Measurements from ENCODE around the gene CLIP3.
"Not testable (repeated sequence)": the region's sequence is repeated elsewhere in the genome, so short reads cannot be mapped to it uniquely, and the experiment has no call there.

Gene CLIP3

GRCh38 chr19:36032251-36033104 lies at the start of gene CLIP3:
CLIP3 (minus strand) TSS chr19:36032873; CDS start chr19:36032357, 516 bp downstream.
- DNase-seq = peak; percentile 83

- no peak for DNase-seq
Observed at GRCh38 chr19:36081894-36082293, 49.2 kb upstream of the CLIP3 start.

- no peak for DNase-seq
Observed at GRCh38 chr19:36081385-36081784, 48.7 kb upstream of the CLIP3 start.

GRCh38 chr19:36079389-36079945 lies 46.8 kb upstream of the CLIP3 start:
- no peak for DNase-seq

- DNase-seq = no peak
Observed at GRCh38 chr19:36073121-36073876, 40.6 kb upstream of the CLIP3 start.

- no peak for DNase-seq
Observed at GRCh38 chr19:36072081-36072480, 39.4 kb upstream of the CLIP3 start.

DNA sequence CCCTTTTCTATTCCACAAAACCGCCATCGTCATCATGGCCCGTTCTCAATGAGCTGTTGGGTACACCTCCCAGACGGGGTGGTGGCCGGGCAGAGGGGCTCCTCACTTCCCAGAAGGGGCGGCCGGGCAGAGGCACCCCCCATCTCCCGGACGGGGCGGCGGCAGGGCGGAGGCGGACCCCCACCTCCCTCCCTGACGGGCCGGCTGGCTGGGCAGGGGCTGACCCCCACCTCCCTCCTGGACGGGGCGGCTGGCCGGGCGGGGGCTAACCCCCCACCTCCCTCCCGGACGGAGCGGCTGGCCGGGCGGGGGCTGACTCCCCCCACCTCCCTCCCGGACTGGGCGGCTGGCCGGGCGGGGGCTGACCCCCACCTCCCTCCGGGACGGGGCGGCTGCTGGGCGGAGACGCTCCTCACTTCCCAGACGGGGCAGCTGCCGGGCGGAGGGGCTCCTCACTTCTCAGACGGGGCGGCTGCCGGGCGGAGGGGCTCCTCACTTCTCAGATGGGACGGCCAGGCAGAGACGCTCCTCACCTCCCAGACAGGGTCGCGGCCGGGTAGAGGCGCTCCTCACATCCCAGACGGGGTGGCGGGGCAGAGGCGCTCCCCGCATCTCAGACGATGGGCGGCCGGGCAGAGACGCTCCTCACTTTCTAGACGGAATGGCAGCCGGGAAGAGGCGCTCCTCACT lies 36.3 kb upstream of the CLIP3 start:
- DNase-seq = not testable (repeated sequence)

DNA sequence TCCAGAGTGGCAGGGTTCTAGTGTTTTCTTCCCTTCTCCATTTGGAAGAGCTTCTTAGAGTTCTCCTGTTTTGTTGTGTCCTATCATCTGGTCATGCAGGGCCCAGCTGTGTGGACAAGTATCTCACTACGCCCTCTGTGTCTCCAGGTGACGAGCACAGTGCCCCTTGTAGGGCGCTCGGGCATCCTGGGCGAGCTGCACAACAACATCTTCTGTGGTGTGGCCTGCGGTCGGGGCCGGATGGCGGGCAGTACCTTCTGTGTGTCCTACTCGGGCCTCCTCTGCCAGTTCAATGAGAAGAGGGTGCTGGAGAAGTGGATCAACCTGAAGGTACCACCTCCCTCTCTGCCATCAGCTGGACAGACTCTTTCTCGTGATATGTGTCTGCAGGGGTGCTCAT lies 35.0 kb upstream of the CLIP3 start:
- DNase-seq = no peak

- DNase-seq = no peak
Observed at GRCh38 chr19:36064826-36065225, 32.2 kb upstream of the CLIP3 start.

DNA sequence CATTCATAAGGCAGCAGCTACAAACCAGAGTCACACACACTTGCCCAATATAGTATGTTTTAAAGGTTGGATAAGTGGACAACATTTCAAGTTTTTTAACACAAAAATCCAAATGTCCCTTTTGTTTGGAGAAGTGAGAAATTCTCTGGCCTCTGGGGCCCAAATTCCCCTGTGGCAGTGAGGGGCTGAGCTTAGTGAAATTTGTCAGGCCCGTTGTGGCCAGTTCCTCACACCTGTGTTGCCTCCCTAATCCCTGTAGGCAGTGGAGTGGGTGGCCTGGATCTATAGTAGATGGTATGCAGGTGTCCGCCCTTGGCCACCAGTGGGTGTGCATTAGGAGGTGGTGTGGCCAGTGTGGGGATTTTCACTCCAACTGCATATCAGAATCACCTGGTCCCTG lies 28.7 kb upstream of the CLIP3 start:
- no peak for DNase-seq

GRCh38 chr19:36060430-36060829 lies 27.8 kb upstream of the CLIP3 start:
- peak; percentile 67 for DNase-seq

DNA sequence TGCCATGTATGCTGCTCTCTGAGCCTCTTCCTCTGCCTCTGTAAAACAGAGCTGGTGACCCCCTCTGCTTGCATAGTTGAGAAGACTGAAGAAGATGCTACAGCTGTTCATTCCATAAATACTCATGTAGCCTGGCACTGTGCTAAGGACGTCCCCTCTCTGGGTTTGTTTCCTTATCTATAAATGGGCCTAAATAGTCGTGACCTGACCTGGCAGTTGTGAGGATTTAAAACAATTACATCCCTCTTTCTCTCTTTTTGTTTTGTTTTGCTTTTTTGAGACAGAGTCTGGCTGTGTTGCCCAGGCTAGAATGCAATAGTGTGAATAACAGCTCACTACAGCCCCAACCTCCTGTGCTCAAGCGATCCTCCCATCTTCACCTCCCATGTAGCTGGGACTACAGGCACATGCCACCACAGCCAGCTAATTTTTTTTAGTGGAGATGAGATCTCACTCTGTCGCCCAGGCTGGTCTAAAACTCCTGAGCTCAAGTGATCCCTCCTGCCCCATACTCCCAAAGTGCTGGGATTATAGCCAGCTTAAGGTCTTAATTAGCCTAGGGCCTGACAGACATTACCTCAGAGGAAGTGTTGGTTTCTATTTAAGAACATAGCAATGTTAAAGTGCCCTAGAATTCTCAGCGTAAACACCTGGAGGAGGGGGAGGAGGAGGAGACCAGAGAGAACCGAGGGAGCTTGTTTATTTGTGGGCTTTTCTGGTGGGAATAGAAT lies 26.7 kb upstream of the CLIP3 start:
- no peak for DNase-seq

DNA sequence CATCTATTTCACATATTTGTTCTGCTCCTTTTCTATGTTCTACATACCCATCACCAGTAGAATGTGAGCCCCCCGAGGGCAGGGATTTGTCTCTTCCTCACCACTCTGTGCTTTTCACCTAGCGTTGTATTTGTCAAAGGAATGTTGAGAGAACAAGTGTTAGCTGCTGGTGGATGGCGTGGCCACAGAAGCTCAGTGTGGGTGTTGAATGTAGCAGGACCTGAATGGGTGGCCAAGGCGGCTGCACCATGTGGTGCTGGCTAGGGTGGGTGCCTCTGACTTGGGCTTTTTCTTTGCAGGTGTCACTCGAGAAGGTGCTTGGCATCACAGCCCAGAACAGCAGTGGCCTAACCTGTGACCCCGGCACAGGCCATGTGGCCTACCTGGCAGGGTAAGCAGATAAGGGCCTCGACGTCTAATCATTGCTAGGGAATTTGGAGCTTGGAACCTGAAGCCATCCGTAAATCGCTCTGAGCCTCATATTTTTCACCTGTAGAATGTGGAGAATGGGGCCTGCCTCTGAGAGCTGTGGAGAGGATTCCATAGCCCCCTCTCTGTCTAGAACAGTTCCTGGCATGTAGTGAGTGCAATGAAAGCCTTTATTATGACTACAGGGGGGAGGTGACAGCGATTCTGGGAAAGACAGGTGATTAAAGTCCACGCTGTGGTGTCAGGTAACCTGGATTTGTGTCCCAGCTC lies 26.0 kb upstream of the CLIP3 start:
- no peak for DNase-seq

DNA sequence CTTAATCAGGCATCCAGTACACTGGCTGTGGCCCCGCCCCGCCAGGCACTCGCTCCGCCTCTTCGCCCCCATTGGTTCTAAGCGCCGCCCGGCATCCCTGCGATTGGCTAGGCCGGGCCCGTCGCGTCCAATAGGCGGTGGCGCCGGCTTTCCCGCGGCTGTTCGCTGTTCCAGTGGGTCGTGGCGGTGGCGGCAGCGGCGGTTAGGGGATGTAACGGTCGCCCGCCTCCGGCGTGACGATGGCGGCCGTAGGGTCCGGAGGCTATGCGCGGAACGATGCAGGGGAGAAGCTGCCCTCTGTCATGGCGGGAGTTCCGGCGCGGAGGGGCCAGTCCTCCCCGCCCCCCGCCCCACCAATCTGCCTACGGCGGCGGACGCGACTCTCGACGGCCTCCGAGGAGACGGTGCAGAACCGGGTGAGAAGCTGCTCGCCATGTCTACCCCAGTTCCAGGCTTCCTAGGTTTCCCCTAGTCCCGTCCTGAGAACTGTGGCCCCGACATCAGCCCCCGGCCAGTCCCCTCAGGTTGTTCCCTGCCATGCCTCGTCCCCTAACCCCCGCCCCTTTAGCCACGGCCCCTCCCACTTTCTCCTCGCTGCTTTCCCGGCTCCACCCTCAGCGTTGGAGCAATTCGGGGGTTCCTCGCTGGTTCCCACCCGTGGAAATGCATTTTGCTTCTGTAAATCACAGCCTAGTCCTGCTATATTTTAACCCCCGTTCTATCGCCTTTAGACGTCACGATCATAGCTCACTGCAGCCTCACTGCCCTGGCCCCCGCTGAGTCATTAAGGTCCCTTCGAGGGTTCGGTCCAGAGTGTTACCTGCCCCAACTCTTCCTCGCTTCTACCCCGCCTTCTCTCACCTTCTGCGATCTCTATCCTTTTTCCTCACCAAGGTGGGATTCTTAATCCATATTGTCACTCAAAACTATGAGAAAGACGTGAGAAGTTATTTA lies 22.3 kb upstream of the CLIP3 start, which contains the start of gene WDR62:
TSS of gene WDR62 (plus strand) at position 165 of the 954 bp plus-strand sequence. CDS start at position 240, 75 bp downstream.
- DNase-seq = peak; percentile 98

DNA sequence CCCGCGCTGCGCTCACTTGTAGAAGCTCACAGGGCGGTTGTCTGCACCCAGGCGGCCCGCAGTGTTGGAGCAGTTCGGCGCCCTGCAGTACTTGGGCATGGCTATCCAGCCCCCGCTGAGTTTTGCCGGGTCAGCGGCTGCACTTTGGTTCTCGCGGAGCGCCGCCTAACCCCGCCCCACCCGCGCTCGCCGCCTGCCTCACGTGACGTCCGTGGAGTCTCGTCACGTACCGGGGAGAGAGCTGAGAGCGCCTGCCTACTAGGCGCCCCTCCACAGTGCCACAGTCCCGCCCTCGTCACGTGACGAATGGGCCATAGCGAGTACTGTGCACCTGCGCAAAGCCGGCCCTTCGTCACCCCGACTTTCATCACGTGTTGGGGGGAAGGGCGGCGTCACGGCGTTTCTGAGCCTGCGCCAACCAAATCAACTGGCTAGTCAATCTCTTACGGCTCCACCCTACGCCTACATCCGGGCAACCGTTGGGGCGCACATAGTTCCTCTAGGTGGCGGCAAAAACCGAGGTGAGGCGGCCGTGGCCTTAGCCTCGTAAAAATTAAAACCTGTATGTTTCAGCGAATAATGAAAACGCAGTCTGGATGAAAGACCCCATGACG lies 21.6 kb upstream of the CLIP3 start, which contains the start of gene THAP8:
TSS of gene THAP8 (minus strand) at position 167 of the 614 bp plus-strand sequence. CDS start at position 99, 68 bp downstream.
- peak; percentile 100 for DNase-seq

DNA sequence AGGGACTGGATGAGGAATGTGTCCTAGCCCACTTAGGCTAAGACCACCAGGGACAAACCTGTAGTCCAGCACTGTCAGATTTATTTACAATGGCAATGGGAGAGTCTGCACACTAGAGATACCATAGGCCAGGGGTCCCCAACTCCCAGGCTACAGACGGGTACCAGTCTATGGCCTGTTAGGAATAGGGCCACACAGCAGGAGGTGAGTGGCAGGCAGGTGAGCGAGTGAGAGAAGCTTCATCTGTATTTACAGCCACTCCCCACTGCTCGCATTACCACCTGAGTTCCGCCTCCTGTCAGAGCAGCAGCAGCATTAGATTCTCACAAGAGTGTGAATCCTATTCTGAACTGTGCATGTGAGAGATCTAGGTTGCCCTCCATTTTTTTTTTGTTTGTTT lies 19.0 kb upstream of the CLIP3 start:
- no peak for DNase-seq

DNA sequence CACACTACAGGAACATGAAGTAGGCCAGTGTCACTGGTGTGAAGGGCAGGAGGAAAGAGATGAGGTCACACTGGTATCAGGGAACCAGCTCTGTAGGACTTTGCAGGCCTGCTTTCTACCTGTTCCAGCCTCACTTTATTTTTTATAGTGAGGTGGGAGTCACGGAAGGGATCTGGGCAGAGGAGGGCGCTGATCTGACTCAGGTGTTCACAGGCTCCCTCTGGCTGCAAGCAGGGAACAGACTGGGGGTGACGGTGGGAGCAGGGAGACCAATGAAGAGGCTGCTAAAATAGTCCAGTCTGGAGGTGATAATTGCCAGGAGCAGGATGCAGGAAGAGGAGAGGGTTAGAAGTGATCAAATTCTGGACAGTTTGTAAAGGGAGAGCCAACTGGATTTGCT lies 18.6 kb upstream of the CLIP3 start:
- no peak for DNase-seq

DNA sequence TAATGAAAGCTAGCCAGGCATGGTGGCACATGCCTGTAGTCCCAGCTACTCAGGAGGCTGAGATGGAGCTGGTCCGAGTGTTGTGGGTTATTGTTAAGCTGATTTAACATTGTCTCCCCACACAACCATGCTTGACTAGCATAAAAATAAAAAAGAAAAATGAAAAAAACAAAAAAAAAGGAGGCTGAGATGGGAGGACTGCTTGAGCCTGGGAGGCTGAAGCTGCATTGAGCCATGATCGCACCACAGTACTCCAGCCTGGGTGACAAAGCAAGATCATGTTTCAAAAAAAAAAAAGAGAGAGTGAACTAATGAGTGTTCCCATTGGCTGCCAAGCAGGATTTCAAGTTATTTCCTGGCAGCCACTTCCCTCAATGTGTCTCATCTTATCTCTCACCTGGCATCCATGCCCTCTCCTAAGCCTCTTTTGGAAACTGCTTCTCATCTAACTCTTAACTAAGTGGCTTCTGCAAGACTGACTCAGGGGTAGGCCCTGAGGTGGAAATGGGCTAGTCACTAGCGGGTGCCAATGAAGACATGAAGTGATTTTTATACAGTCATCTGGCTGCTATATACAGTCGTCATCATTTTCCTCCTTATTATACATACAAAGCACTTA lies 16.5 kb upstream of the CLIP3 start:
- no peak for DNase-seq

GRCh38 chr19:36047835-36048234 lies 15.2 kb upstream of the CLIP3 start:
- no peak for DNase-seq
